ENCODE measurements around the gene SPATA6. TPM values are rescaled to one million over a fixed set of nuclear protein-coding genes. Genes with fewer than 3 reads are reported as not detected.

SPATA6 gene
- total RNA-seq, 1 experiment from 2014 or later = 28.3 TPM

Other genes with a start within 250 kb of the SPATA6 start
- 6.4 and 6.7 TPM in 2 replicates for gene SLC5A9, start 249.5 kb downstream of the SPATA6 start, total RNA-seq (2014; rRNA removed; shearing (Covaris generic))

Measured in H7 (cell line).